Caco-2 (cell line): ENCODE data around the gene TRAF3IP1. TPM values are rescaled to one million over a fixed set of nuclear protein-coding genes. Genes with fewer than 3 reads are reported as not detected.

Source experiments
- BruUV-seq: library from RNA; stranded (reverse); fragments of 400-500 nt; replicated peaks from 2 replicates; lab custom pipeline; 2021; lab: Mats Ljungman, UMichigan
- CTCF ChIA-PET: fragments of 300-600 bp; sonication (Branson Sonifier 250); formaldehyde crosslinking; loops from one replicate; lab custom pipeline; 2022; ENCODE audit warnings: antibody characterized with exemption; lab: Charles Lee
- POLR2A ChIA-PET: fragments of 300-600 bp; sonication (Branson Sonifier 250); formaldehyde crosslinking; loops from one replicate; lab custom pipeline; 2022; ENCODE audit warnings: antibody characterized with exemption; lab: Charles Lee
- DNase-seq, 2 experiments: peaks; one replicate each; pipeline versions ENCODE4 v3.0.0 to v3.0.0-alpha.2; 2020 to 2022
- H3K27me3 ChIP-seq: replicated peaks from 2 replicates; pipeline ENCODE4 v1.6.0; 2011; ENCODE audit warnings: low read length; ENCODE audit not compliant: control insufficient read depth, insufficient read depth
- H3K36me3 ChIP-seq: 2 replicates; pipeline ENCODE4 v1.5.1; 2011; ENCODE audit warnings: low read length; ENCODE audit not compliant: control insufficient read depth, insufficient read depth
- H3K4me1 ChIP-seq: fragments of 250-450 bp; sonication (Bioruptor Pico); 2 replicates; pipeline ENCODE4 v1.5.1; 2020; ENCODE audit warnings: mild to moderate bottlenecking
- H3K4me3 ChIP-seq: 2 replicates; pipeline ENCODE4 v1.5.1; 2011; ENCODE audit warnings: low read depth, mild to moderate bottlenecking, control low read depth, low read length
- H3K9me3 ChIP-seq: fragments of 250-450 bp; sonication (Bioruptor Pico); 2 replicates; pipeline ENCODE4 v1.5.1; 2020; ENCODE audit warnings: mild to moderate bottlenecking, moderate library complexity
- H3K27ac Mint-ChIP-seq: one replicate; pipeline ENCODE4 v1.8.0; 2022; ENCODE audit warnings: mixed read lengths; ENCODE audit not compliant: unreplicated experiment
- H3K27me3 Mint-ChIP-seq: one replicate; pipeline ENCODE4 v1.8.0; 2022; ENCODE audit warnings: mixed read lengths; ENCODE audit not compliant: insufficient read depth, unreplicated experiment
- H3K36me3 Mint-ChIP-seq: one replicate; pipeline ENCODE4 v1.8.0; 2022; ENCODE audit warnings: mild to moderate bottlenecking, mixed read lengths; ENCODE audit not compliant: insufficient read depth, unreplicated experiment
- H3K4me1 Mint-ChIP-seq: one replicate; pipeline ENCODE4 v1.8.0; 2022; ENCODE audit warnings: low read depth, mixed read lengths; ENCODE audit not compliant: unreplicated experiment
- H3K4me3 Mint-ChIP-seq: one replicate; pipeline ENCODE4 v1.8.0; 2022; ENCODE audit warnings: mild to moderate bottlenecking, moderate library complexity, mixed read lengths; ENCODE audit not compliant: unreplicated experiment
- H3K9me3 Mint-ChIP-seq: one replicate; pipeline ENCODE4 v1.8.0; 2022; ENCODE audit warnings: mixed read lengths; ENCODE audit not compliant: unreplicated experiment
- CTCF ChIP-seq, 2 experiments: fragments of 200-600 bp in 1 of 2; IDR thresholded peaks; 1 replicate in 1 of 2; 2 replicates in 1 of 2; pipeline versions ENCODE4 v1.5.1 to v1.8.0; 2011 to 2022; ENCODE audit warnings: antibody characterized with exemption in 1 of 2, control low read depth in 1 of 2, inconsistent platforms in 1 of 2, low read depth in 1 of 2, low read length in 1 of 2, mild to moderate bottlenecking in 1 of 2, moderate library complexity in 1 of 2; ENCODE audit not compliant: insufficient read depth in 1 of 2, severe bottlenecking in 1 of 2, unreplicated experiment in 1 of 2
- intact Hi-C: fragments of 100-400 bp; cut with micrococcal nuclease; formaldehyde crosslinking; loops from one replicate; pipeline ENCODE4 v1.10.0; 2022; ENCODE audit not compliant: unreplicated experiment
- total RNA-seq: library from RNA; stranded (reverse); gene quantifications from 2 replicates; pipeline ENCODE4 v1.2.3, GENCODE V29; 2022

The TRAF3IP1 gene
- total RNA-seq, 1 experiment from 2014 or later: 7.4 TPM

DNA sequence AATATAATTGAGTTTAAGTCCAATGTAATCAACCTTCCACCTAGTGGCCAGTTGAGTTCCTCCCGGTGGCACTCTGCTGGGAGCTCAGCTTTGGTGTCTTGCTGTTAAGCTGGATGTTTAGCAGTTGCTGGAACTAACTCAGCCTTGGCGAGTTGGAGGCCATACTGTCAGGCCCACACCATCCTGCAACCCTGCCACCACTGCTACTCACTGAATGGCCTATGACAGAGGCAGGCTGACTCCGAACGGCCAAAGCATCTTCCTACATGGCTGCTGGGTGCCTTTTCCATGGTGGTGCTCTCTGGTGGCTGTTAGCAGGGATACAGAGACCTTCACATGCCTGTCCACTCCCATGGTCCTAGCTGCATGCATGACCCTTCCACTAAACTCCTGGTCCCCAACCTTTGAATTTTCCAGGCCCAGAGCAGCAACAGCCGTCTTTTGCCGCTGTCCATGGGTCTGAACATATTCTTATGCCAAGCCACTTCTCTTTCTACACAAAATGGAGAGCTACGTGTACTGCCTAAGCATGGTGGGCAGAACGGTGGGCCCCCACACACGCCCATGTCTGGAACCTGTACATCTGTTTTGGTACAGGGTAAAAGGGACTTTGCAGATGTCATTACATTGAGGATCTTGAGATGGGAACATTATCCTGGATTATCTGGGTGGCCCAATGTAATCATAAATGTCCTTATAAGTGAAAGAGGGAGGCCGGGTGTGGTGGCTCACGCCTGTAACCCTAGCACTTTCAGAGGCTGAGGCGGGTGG is 15.0 kb upstream of the TRAF3IP1 start:
- POLR2A ChIA-PET: no interaction called here

DNA sequence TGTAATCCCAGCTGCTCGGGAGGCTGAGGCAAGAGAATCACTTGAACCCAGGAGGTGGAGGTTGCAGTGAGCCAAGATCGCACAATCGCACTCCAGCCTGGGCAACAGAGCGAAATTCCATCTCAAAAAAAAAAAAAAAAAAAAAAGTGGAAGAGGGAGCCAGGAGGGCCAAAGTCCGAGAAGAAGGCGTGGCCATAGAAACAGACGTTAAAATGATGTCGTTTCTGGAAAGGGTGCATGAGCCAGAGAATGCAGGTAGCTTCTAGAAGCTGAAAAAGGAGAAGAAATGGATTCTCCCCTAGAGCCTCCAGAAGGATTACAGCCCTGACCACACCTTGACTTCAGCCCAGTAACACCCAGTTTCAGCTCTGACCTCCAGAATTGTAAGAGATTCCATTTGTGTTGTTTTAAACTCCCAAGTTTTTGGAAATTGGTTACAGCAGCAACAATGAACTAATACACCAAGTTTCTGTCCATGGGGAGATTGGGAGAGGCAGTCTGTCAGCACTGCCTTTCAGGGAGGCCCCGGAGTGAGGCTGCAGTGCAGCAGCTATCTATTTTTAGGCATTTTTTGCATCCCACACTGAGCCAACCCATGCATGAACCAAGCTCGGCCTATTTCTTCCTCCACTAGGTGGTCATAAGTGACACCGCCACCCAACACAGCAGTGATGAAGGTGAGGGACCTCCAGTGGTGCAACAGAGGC is 14.2 kb upstream of the TRAF3IP1 start:
- H3K4me3 ChIP-seq: no peak overlapping the region
- no peak for DNase-seq
- no peak for TF ChIP-seq CTCF (IDR thresholded peaks at IDR 0.05; ENCODE audit: insufficient read depth in 1 of 2, low read depth in 1 of 2, low read length in 1 of 2, severe bottlenecking in 1 of 2, unreplicated experiment in 1 of 2)
- H3K4me1 ChIP-seq: peaks cover 14% of the 10 kb centered on the region
- H3K9me3 ChIP-seq: no peaks in the 10 kb centered on the region
- Mint-ChIP-seq H3K4me1 (peaks cover 6% of the 10 kb centered on the region), H3K36me3 (no peaks in the 10 kb centered on the region), H3K27me3 (no peaks in the 10 kb centered on the region), H3K9me3 (no peaks in the 10 kb centered on the region), H3K4me3 (no peak overlapping the region), H3K27ac (no peak overlapping the region)
- CTCF ChIA-PET: interaction anchor here (2.4 kb wide), 1 partner anchor 43 kb away, joined by 12 read pairs; no protein-coding TSS in a partner anchor
- no peaks in the 10 kb centered on the region for H3K36me3 ChIP-seq
- H3K27me3 ChIP-seq: no peaks in the 10 kb centered on the region
- BruUV-seq: no TSS peak
- intact Hi-C loops: loop anchor here (2.0 kb wide), 1 partner anchor 17 kb away; the partner anchor contains the start of gene PER2
- POLR2A ChIA-PET: no interaction called here

More for the DNA sequence above, 15.0 kb upstream of the TRAF3IP1 start:
- H3K9me3 Mint-ChIP-seq: no peaks in the 10 kb centered on the region
- peak in 1 of 2 experiments; percentile 41 for TF ChIP-seq CTCF (IDR thresholded peaks at IDR 0.05; ENCODE audit: insufficient read depth in 1 of 2, low read depth in 1 of 2, low read length in 1 of 2, severe bottlenecking in 1 of 2, unreplicated experiment in 1 of 2)
- no peak for DNase-seq
- Histone ChIP-seq H3K4me1 (peaks cover 14% of the 10 kb centered on the region), H3K4me3 (no peak overlapping the region), H3K36me3 (no peaks in the 10 kb centered on the region), H3K9me3 (no peaks in the 10 kb centered on the region), H3K27me3 (no peaks in the 10 kb centered on the region)
- no TSS peak for BruUV-seq
- intact Hi-C loops: loop anchor here (2.0 kb wide), 1 partner anchor 16 kb away; the partner anchor contains the start of gene PER2
- CTCF ChIA-PET: interaction anchor here (2.4 kb wide), 1 partner anchor 42 kb away, joined by 12 read pairs; no protein-coding TSS in a partner anchor
- H3K4me1 Mint-ChIP-seq: peaks cover 6% of the 10 kb centered on the region
- no peaks in the 10 kb centered on the region for H3K36me3 Mint-ChIP-seq
- H3K4me3 Mint-ChIP-seq: no peak overlapping the region
- H3K27ac Mint-ChIP-seq: no peak overlapping the region
- H3K27me3 Mint-ChIP-seq: no peaks in the 10 kb centered on the region

DNA sequence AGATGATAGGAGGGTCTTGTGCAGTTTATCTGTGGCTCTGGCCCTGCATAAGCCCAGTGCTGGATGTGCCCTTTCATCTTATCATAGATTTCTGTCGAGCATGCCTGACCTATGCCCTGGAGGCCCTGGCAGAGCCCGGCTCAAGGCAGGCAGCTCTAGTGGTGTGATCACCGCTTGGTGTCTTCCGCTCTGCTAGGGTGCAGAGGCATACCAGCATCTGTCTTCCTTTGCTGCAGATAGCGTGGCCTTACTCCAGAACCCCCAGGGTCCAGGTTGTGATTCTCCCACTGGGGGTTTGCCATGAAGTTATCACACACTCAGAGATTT is 13.7 kb upstream of the TRAF3IP1 start:
- intact Hi-C loops: no loop called here
- no peak overlapping the region for H3K27ac Mint-ChIP-seq
- Histone ChIP-seq H3K9me3 (no peaks in the 10 kb centered on the region), H3K36me3 (no peaks in the 10 kb centered on the region), H3K4me1 (peaks cover 14% of the 10 kb centered on the region), H3K27me3 (no peaks in the 10 kb centered on the region), H3K4me3 (no peak overlapping the region)
- BruUV-seq: no TSS peak
- CTCF ChIA-PET: interaction anchor here (2.4 kb wide), 1 partner anchor 43 kb away, joined by 12 read pairs; no protein-coding TSS in a partner anchor
- TF ChIP-seq CTCF (IDR thresholded peaks at IDR 0.05; ENCODE audit: insufficient read depth in 1 of 2, low read depth in 1 of 2, low read length in 1 of 2, severe bottlenecking in 1 of 2, unreplicated experiment in 1 of 2): no peak
- no peak for DNase-seq
- no peaks in the 10 kb centered on the region for H3K27me3 Mint-ChIP-seq
- peaks cover 6% of the 10 kb centered on the region for H3K4me1 Mint-ChIP-seq
- POLR2A ChIA-PET: no interaction called here
- H3K9me3 Mint-ChIP-seq: no peaks in the 10 kb centered on the region
- H3K36me3 Mint-ChIP-seq: no peaks in the 10 kb centered on the region
- H3K4me3 Mint-ChIP-seq: no peak overlapping the region
